B cell (primary cell): ENCODE results near the gene MYL11. TPM values are rescaled to one million over a fixed set of nuclear protein-coding genes. Genes with fewer than 3 reads are reported as not detected.
A peak's percentile ranks its signal among the peaks of the same experiment; 100 is the strongest.

Experiments
- ATAC-seq: fragments of 200-7000 bp; cut with Tn5 transposase; one replicate; pipeline ENCODE4 v1.10.0; 2021; ENCODE audit warnings: low read depth, mild to moderate bottlenecking, moderate number of reproducible peaks, moderate library complexity
- CTCF ChIA-PET: fragments of 350-600 bp; sonication (Branson Sonifier 250); formaldehyde crosslinking; loops from one replicate; lab custom pipeline; 2021; ENCODE audit warnings: antibody characterized with exemption, inconsistent platforms; lab: Charles Lee
- POLR2A ChIA-PET: fragments of 350-600 bp; sonication (Branson Sonifier 250); formaldehyde crosslinking; loops from one replicate; lab custom pipeline; 2021; ENCODE audit warnings: antibody characterized with exemption; lab: Charles Lee
- DNase-seq: peaks from one replicate; pipeline ENCODE4 v3.0.0; 2013
- H2AFZ ChIP-seq: 2 replicates; pipeline ENCODE4 v1.6.1; 2012; ENCODE audit warnings: mild to moderate bottlenecking, low read depth, low read length; ENCODE audit not compliant: insufficient read depth, poor library complexity, severe bottlenecking
- H3K27ac ChIP-seq, 2 donors: 1 replicate in 1 of 2; 2 replicates in 1 of 2; pipeline ENCODE4 v1.5.1; 2012 to 2013; ENCODE audit warnings: low read length in 2 of 2, mild to moderate bottlenecking in 2 of 2, moderate library complexity in 1 of 2
- H3K27me3 ChIP-seq, 4 experiments: fragments of 200-600 bp in 1 of 4; sonication (generic) in 1 of 4; replicated peaks in 1 of 4; 1 replicate in 2 of 4; 2 replicates in 2 of 4; pipeline versions ENCODE4 v1.6.1 to v1.7.0; 2013 to 2016; ENCODE audit warnings: low read length in 3 of 4, mild to moderate bottlenecking in 2 of 4, mixed read lengths in 1 of 4, moderate library complexity in 1 of 4; ENCODE audit not compliant: insufficient read depth in 4 of 4, control insufficient read depth in 3 of 4; ENCODE audit errors: control extremely low read depth in 1 of 4
- H3K36me3 ChIP-seq, 2 experiments: replicated peaks in 1 of 2; 1 replicate in 1 of 2; 2 replicates in 1 of 2; pipeline versions ENCODE4 v1.6.1 to v1.7.1; 2013; ENCODE audit warnings: low read length in 1 of 2; ENCODE audit not compliant: insufficient read depth in 2 of 2, control insufficient read depth in 1 of 2; ENCODE audit errors: control extremely low read depth in 1 of 2, extremely low read depth in 1 of 2
- H3K4me1 ChIP-seq, 2 donors: fragments of 200-600 bp in 1 of 2; sonication (generic) in 1 of 2; 1 replicate in 1 of 2; 2 replicates in 1 of 2; pipeline versions ENCODE4 v1.5.1 to v1.6.1; 2013 to 2017; ENCODE audit warnings: low read length in 2 of 2; ENCODE audit not compliant: control insufficient read depth in 2 of 2, insufficient read depth in 2 of 2
- H3K4me2 ChIP-seq: replicated peaks from 2 replicates; pipeline ENCODE3; 2012; ENCODE audit warnings: mild to moderate bottlenecking, low read depth, low read length; ENCODE audit not compliant: poor library complexity, severe bottlenecking
- H3K4me3 ChIP-seq, 5 experiments: fragments of 200-600 bp in 1 of 5; sonication (generic) in 1 of 5; 1 replicate in 3 of 5; 2 replicates in 2 of 5; pipeline versions ENCODE4 v1.5.1 to v1.7.0; 2011 to 2016; ENCODE audit warnings: low read length in 4 of 5, mild to moderate bottlenecking in 4 of 5, low read depth in 2 of 5, control low read depth in 1 of 5, moderate library complexity in 1 of 5; ENCODE audit not compliant: insufficient read depth in 1 of 5; ENCODE audit errors: control extremely low read depth in 1 of 5, extremely low read depth in 1 of 5
- H3K79me2 ChIP-seq: fragments of 200-600 bp; sonication (generic); one replicate; pipeline ENCODE4 v1.6.0; 2016; ENCODE audit warnings: low read length; ENCODE audit not compliant: control insufficient read depth, insufficient read depth
- H3K9ac ChIP-seq: fragments of 200-600 bp; sonication (generic); 2 replicates; pipeline ENCODE4 v1.6.1; 2017; ENCODE audit warnings: mild to moderate bottlenecking, low read length, moderate library complexity
- H3K9me3 ChIP-seq, 3 donors: one replicate each; pipeline versions ENCODE4 v1.6.1 to v1.7.1; 2013; ENCODE audit warnings: low read length in 2 of 3; ENCODE audit not compliant: control insufficient read depth in 2 of 3, insufficient read depth in 1 of 3; ENCODE audit errors: control extremely low read depth in 1 of 3
- H4K20me1 ChIP-seq: 2 replicates; pipeline ENCODE4 v1.6.0; 2012; ENCODE audit warnings: mild to moderate bottlenecking, low read length; ENCODE audit not compliant: insufficient read depth, control insufficient read depth, poor library complexity, severe bottlenecking
- H3K27ac Mint-ChIP-seq: one replicate; pipeline ENCODE4 v1.8.0; 2021; ENCODE audit warnings: mixed read lengths
- H3K27me3 Mint-ChIP-seq: one replicate; pipeline ENCODE4 v1.8.0; 2021; ENCODE audit warnings: mixed read lengths
- H3K4me1 Mint-ChIP-seq: one replicate; pipeline ENCODE4 v1.8.0; 2021; ENCODE audit warnings: mixed read lengths
- H3K4me3 Mint-ChIP-seq: one replicate; pipeline ENCODE4 v1.8.0; 2021; ENCODE audit warnings: mixed read lengths
- H3K9me3 Mint-ChIP-seq: one replicate; pipeline ENCODE4 v1.8.0; 2022; ENCODE audit warnings: mixed read lengths; ENCODE audit not compliant: insufficient read depth
- CTCF ChIP-seq: fragments of 200-600 bp; IDR thresholded peaks from one replicate; pipeline ENCODE4 v1.8.0; 2022; ENCODE audit warnings: antibody characterized with exemption, mild to moderate bottlenecking
- EZH2 ChIP-seq: IDR thresholded peaks from 2 replicates; pipeline ENCODE4 v1.6.1; 2012; ENCODE audit warnings: borderline replicate concordance, low read depth, mild to moderate bottlenecking, moderate library complexity, low read length; ENCODE audit not compliant: insufficient read depth, poor library complexity, severe bottlenecking
- WGBS: methylation state at CpG from one replicate; pipeline ENCODE4 v1.1.5; 2013; ENCODE audit warnings: missing lambda C conversion rate; ENCODE audit not compliant: insufficient coverage; 5-methylcytosine and 5-hydroxymethylcytosine counted together
- intact Hi-C: fragments of 100-400 bp; cut with micrococcal nuclease; formaldehyde crosslinking; loops from one replicate; pipeline ENCODE4 v1.10.0; 2022
- polyA plus RNA-seq: library from polyadenylated mRNA; depleted of rRNA; stranded (reverse); fragments of >200 nt; gene quantifications from 2 replicates; pipeline ENCODE4 v1.2.3, GENCODE V29; 2012
- total RNA-seq, 2 donors: library from RNA; stranded (reverse); fragments of 120-200 nt in 1 of 2; gene quantifications; 1 replicate in 1 of 2; 2 replicates in 1 of 2; pipeline versions ENCODE4 v1.2.3 to v1.2.4, GENCODE V29; 2013 to 2022

Gene MYL11
- total and polyA plus RNA-seq, 2 donors (not counting 1 experiment from before 2014, with no cell fraction given): 3.6 TPM; not detected in 1

- Mint-ChIP-seq H3K9me3 (no peaks in the 10 kb centered on the region), H3K4me3 (peak overlapping the region; percentile 92), H3K27ac (peak overlapping the region; percentile 95), H3K27me3 (no peaks in the 10 kb centered on the region), H3K4me1 (peaks cover 56% of the 10 kb centered on the region)
- H3K79me2 ChIP-seq: peaks cover 37% of the 10 kb centered on the region
- H3K9ac ChIP-seq: no peak overlapping the region
- H3K36me3 ChIP-seq: peaks cover 0 to 35% of the 10 kb centered on the region in 2 experiments
- TF ChIP-seq EZH2 (no peak), CTCF (no peak)
- CTCF ChIA-PET: interaction anchor here (1.6 kb wide), 1 partner anchor 17 kb away, joined by 7 read pairs; the partner anchor contains the start of gene TBC1D10B
- no peak overlapping the region for H3K27ac ChIP-seq
- no peak overlapping the region for H2AFZ ChIP-seq
- peaks cover 36 to 52% of the 10 kb centered on the region in 2 donors for H3K4me1 ChIP-seq
- no peaks in the 10 kb centered on the region for H3K27me3 ChIP-seq
- H3K9me3 ChIP-seq: no peaks in the 10 kb centered on the region
- POLR2A ChIA-PET: interaction anchor here (0.7 to 1.6 kb wide), 3 partner anchors 18 to 306 kb away, joined by 3 to 11 read pairs (median 4); no protein-coding TSS in a partner anchor
- H3K4me2 ChIP-seq: peak overlapping the region; percentile 93
- WGBS: 96% methylated on average over 21 of the region's 23 CpGs
- peaks cover 12% of the 10 kb centered on the region for H4K20me1 ChIP-seq
- ATAC-seq: no peak
- intact Hi-C loops: no loop called here
- peak overlapping the region in 1 of 5 experiments; percentile 92 for H3K4me3 ChIP-seq
- peak; percentile 10 for DNase-seq
Measured at GRCh38 chr16:30353438-30354129, 21.0 kb upstream of the MYL11 start.
